Measurements from ENCODE around the gene COL24A1. TPM values are rescaled to one million over a fixed set of nuclear protein-coding genes. Genes with fewer than 3 reads are reported as not detected.

Gene COL24A1
- total and polyA plus RNA-seq, 2 of the 8 experiments (the other 6 are each of a cell fraction or from before 2014, with no cell fraction given) = 0.23 to 1.1 TPM

DNA sequence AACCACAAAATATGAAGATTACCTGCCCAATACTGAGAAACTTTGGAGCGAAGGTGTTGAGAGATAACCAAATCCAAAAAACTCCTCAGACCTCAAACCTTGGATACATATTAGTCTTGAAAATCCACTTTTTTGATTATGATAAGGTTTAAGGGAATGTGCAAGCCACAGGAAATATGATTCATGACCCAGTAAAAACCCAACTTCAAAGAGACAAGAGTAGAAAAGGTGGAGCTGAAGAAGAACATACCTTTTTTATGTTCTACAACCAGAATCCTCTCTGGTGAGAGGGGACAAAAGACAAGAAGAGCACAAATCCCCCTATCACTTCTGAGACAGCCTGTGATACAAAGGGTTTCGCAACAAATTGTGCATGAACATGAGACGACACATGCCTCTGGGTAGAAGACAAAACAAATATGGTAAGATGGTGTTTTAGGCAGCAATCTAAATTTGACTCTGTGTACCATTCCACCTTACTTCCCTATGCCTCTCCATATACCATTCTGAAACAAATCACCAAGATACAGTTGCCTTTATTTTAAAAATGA, 37.3 kb downstream of the COL24A1 start:
- H3K36me3 ChIP-seq (ENCODE audit: control insufficient read depth in 2 of 4, insufficient read depth in 4 of 4, low read length in 3 of 4) = no peaks in the 10 kb centered on the region
- no peak overlapping the region for H3K4me2 ChIP-seq (ENCODE audit: insufficient read depth in 1 of 2, low read depth in 2 of 2, low read length in 2 of 2)
- no peak overlapping the region for H3K27ac ChIP-seq (ENCODE audit: low read depth, low read length)
- TF ChIP-seq CEBPB (IDR thresholded peaks at IDR 0.05; ENCODE audit: low read depth, low read length) = peak; percentile 31; the same call in 1 of the 2 replicates
- TF ChIP-seq POLR2A (IDR thresholded peaks at IDR 0.05; ENCODE audit: control extremely low read depth in 1 of 2, low read depth in 2 of 2, low read length in 2 of 2) = no peak
- no peaks in the 10 kb centered on the region for H3K79me1 ChIP-seq (ENCODE audit: low read depth, low read length)
- H4K8ac ChIP-seq (ENCODE audit: extremely low read depth, insufficient read depth, low read length) = no peak overlapping the region
- no peak for FAIRE-seq
- H2BK5ac ChIP-seq (ENCODE audit: low read depth, low read length) = no peak overlapping the region
- no peak overlapping the region for H3K23ac ChIP-seq (ENCODE audit: insufficient read length)
- no peaks in the 10 kb centered on the region for H3K27me3 ChIP-seq (replicated peaks in 1 of 4; ENCODE audit: control insufficient read depth in 3 of 4, extremely low read depth in 1 of 4, insufficient read depth in 3 of 4, low read length in 3 of 4)
- no peak overlapping the region for H4K91ac ChIP-seq (replicated peaks; ENCODE audit: insufficient read length, low read length)
- no peak overlapping the region for H2BK12ac ChIP-seq (ENCODE audit: low read depth, low read length)
- no peak for DNase-seq (ENCODE audit: low read depth in 1 of 2, low spot score in 2 of 2)
- CTCF ChIA-PET (ENCODE audit: partially characterized antibody) = interaction anchor here (0.6 to 0.9 kb wide), 2 partner anchors 159 to 176 kb away, joined by 3 read pairs; no protein-coding TSS in a partner anchor
- no peaks in the 10 kb centered on the region for H4K20me1 ChIP-seq (replicated peaks in 1 of 2; ENCODE audit: control insufficient read depth in 1 of 2, insufficient read depth in 2 of 2, low read length in 2 of 2)
- H3K4ac ChIP-seq (replicated peaks; ENCODE audit: insufficient read length, low read depth, low read length) = no peak overlapping the region
- no peak overlapping the region for H3K14ac ChIP-seq (ENCODE audit: insufficient read length)
- no peak overlapping the region for H3K56ac ChIP-seq (replicated peaks; ENCODE audit: insufficient read length, low read depth, low read length)
- H3K4me3 ChIP-seq (ENCODE audit: extremely low read depth in 1 of 4, insufficient read depth in 2 of 4, low read depth in 3 of 4, low read length in 4 of 4) = no peak overlapping the region
- H2BK15ac ChIP-seq (ENCODE audit: low read length) = no peak overlapping the region
- 91% methylated on average over 3 of the region's 3 CpGs; no CpG with 5 or more reads in 1 of the 2 experiments for WGBS, 2 experiments (ENCODE audit: extremely low coverage in 1 of 2, insufficient coverage in 1 of 2, insufficient read length in 1 of 2, insufficient replicate concordance in 2 of 2, low coverage in 1 of 2, low lambda C conversion rate in 2 of 2, missing lambda C conversion rate in 1 of 2)
- no peak overlapping the region for H2AFZ ChIP-seq (ENCODE audit: low read length)
- H3K4me1 ChIP-seq (replicated peaks in 1 of 4; ENCODE audit: control insufficient read depth in 3 of 4, insufficient read depth in 4 of 4, low read length in 3 of 4) = no peaks in the 10 kb centered on the region
- H2BK120ac ChIP-seq (replicated peaks; ENCODE audit: low read depth, low read length) = no peak overlapping the region
- no peak overlapping the region for H4K5ac ChIP-seq (ENCODE audit: insufficient read length, low read depth, low read length)
- no peaks in the 10 kb centered on the region for H3K9me3 ChIP-seq (ENCODE audit: insufficient read depth in 2 of 2, low read depth in 1 of 2, low read length in 1 of 2)
- no peaks in the 10 kb centered on the region for H3K79me2 ChIP-seq (ENCODE audit: control insufficient read depth in 1 of 2, insufficient read depth in 2 of 2, low read length in 2 of 2)
- H3K18ac ChIP-seq (ENCODE audit: extremely low read depth, low read length) = no peak overlapping the region
- no peak overlapping the region for H3K9ac ChIP-seq (replicated peaks in 1 of 4; ENCODE audit: extremely low read depth in 1 of 4, low read depth in 3 of 4, low read length in 3 of 4)
- H2AK5ac ChIP-seq (ENCODE audit: low read depth, low read length) = no peak overlapping the region
- no peak overlapping the region for H2BK20ac ChIP-seq (ENCODE audit: low read length)
- no peaks in the 10 kb centered on the region for H3K23me2 ChIP-seq (ENCODE audit: low read depth, low read length)
- POLR2A ChIA-PET (ENCODE audit: partially characterized antibody) = no interaction called here

Data from H1 (cell line).